Peyer's patch (tissue), 4 donors: Measurements from ENCODE around the gene XKR8. TPM values are rescaled to one million over a fixed set of nuclear protein-coding genes. Genes with fewer than 3 reads are reported as not detected.

ENCODE experiments used
- DNase-seq, 3 donors: peaks; one replicate each; pipeline ENCODE4 v3.0.0-alpha.2; 2017 to 2019
- H3K27ac ChIP-seq, 4 donors: fragments of 200-600 bp; sonication (generic); one replicate each; pipeline ENCODE4 v1.5.1; 2016 to 2019
- H3K27me3 ChIP-seq, 2 donors: fragments of 200-600 bp; sonication (generic); one replicate each; pipeline ENCODE4 v1.5.1; 2019
- H3K36me3 ChIP-seq, 3 donors: fragments of 200-600 bp; sonication (generic); one replicate each; pipeline ENCODE4 v1.5.1; 2016 to 2019
- H3K4me1 ChIP-seq, 4 donors: fragments of 200-600 bp; sonication (generic); one replicate each; pipeline ENCODE4 v1.5.1; 2016 to 2019
- H3K4me3 ChIP-seq, 4 donors: fragments of 200-600 bp; sonication (generic); 1 replicate in 3 of 4; 2 replicates in 1 of 4; pipeline ENCODE4 v1.5.1; 2016 to 2019; ENCODE audit warnings: mild to moderate bottlenecking in 1 of 4
- H3K9me3 ChIP-seq, 4 donors: fragments of 200-600 bp; sonication (generic); one replicate each; pipeline ENCODE4 v1.5.1; 2016 to 2019; ENCODE audit warnings: mild to moderate bottlenecking in 1 of 4
- POLR2A ChIP-seq, 2 donors: fragments of 450-650 bp; IDR thresholded peaks; one replicate each; pipeline ENCODE4 v1.5.1; 2017; ENCODE audit warnings: antibody characterized with exemption in 2 of 2, mild to moderate bottlenecking in 2 of 2, moderate library complexity in 2 of 2
- total RNA-seq, 4 donors: library from RNA; depleted of rRNA; stranded (reverse); fragments of >200 nt; gene quantifications; one replicate each; pipeline ENCODE4 v1.1.0, GENCODE V29; 2016
- TF ChIP-seq, protein P1 (sequence below), 6 experiments: fragments of 450-650 bp in 4 of 6; fragments of 200-600 bp in 2 of 6; sonication (generic) in 1 of 6; IDR thresholded peaks; one replicate each; pipeline ENCODE4 v1.5.1; 2017 to 2019; ENCODE audit warnings: antibody characterized with exemption in 6 of 6, mild to moderate bottlenecking in 3 of 6, moderate library complexity in 1 of 6

XKR8 gene
- total RNA-seq, 4 donors from 2014 or later: 5.8 to 13.9 (median 11.8) TPM

DNA sequence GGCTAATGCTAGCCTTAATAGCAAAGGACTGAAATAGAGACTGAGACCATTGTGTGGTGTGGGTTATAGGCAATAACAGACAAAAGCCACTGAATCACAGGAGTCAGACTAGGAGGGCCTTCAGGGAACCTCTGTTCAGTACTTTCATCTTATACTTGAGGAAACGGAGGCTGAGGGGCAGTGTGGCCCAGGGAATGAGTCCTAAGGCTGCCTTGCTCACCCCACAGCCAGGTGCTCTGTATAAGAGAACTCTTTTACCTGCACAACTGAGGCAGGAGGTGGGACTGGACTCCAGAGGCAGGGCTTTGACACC is 22.3 kb upstream of the XKR8 start:
- Histone ChIP-seq H3K27ac (no peak overlapping the region), H3K4me3 (no peak overlapping the region), H3K36me3 (no peaks in the 10 kb centered on the region), H3K27me3 (no peaks in the 10 kb centered on the region), H3K4me1 (no peaks in the 10 kb centered on the region), H3K9me3 (no peaks in the 10 kb centered on the region)
- no peak for DNase-seq
- no peak for TF ChIP-seq POLR2A (IDR thresholded peaks at IDR 0.05)
- TF ChIP-seq, protein P1, sequence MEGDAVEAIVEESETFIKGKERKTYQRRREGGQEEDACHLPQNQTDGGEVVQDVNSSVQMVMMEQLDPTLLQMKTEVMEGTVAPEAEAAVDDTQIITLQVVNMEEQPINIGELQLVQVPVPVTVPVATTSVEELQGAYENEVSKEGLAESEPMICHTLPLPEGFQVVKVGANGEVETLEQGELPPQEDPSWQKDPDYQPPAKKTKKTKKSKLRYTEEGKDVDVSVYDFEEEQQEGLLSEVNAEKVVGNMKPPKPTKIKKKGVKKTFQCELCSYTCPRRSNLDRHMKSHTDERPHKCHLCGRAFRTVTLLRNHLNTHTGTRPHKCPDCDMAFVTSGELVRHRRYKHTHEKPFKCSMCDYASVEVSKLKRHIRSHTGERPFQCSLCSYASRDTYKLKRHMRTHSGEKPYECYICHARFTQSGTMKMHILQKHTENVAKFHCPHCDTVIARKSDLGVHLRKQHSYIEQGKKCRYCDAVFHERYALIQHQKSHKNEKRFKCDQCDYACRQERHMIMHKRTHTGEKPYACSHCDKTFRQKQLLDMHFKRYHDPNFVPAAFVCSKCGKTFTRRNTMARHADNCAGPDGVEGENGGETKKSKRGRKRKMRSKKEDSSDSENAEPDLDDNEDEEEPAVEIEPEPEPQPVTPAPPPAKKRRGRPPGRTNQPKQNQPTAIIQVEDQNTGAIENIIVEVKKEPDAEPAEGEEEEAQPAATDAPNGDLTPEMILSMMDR (IDR thresholded peaks at IDR 0.05): no peak

DNA sequence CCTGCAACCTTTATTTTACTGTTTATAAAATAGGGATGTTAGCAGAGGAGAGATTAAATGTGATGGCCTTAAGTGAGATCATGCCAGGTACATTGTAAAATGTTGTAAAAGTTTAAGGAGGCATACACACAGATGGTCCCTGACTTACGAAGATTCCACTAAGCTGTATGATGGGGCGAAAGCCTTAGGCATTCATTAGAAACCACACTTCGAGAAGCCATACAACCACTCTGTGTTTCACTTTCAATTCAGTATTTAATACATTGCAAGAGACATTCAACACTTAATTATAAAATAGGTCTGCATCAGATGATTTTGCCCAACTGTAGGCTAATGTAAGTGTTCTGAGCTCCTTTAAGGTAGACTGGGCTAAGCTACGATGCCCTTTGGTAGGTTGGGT is 21.3 kb upstream of the XKR8 start:
- H3K9me3 ChIP-seq: no peaks in the 10 kb centered on the region
- H3K27ac ChIP-seq: no peak overlapping the region
- no peak overlapping the region for H3K4me3 ChIP-seq
- no peak for TF ChIP-seq POLR2A (IDR thresholded peaks at IDR 0.05)
- H3K4me1 ChIP-seq: no peaks in the 10 kb centered on the region
- DNase-seq: no peak
- no peaks in the 10 kb centered on the region for H3K36me3 ChIP-seq
- H3K27me3 ChIP-seq: no peaks in the 10 kb centered on the region

DNA sequence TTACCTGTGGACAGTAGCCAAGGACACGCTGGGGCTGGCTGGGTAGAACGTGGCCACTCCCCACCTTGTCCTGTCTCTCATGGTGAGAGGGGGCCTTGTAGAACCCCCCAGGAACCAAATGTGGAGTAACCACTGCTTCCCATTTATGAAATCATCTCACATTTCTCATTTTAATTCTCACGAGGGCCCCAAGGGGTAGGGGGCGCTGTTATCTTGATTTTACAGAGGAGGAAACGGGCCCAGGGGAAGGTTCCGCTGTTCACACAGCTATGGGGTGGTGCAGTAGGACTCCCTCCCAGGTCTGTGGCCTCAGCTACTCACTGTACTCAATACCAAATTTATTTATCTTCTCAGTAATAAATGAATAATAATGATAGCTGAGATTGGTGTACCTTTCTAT is 19.5 kb upstream of the XKR8 start:
- no peak for TF ChIP-seq POLR2A (IDR thresholded peaks at IDR 0.05)
- TF ChIP-seq, protein P1 (IDR thresholded peaks at IDR 0.05): peak in 5 of 6 experiments; percentile 5 to 31 (median 17)
- no peaks in the 10 kb centered on the region for H3K9me3 ChIP-seq
- H3K4me1 ChIP-seq: no peaks in the 10 kb centered on the region
- H3K27ac ChIP-seq: no peak overlapping the region
- no peaks in the 10 kb centered on the region for H3K36me3 ChIP-seq
- peak in 2 of 3 donors; percentile 74 to 84 for DNase-seq
- no peaks in the 10 kb centered on the region for H3K27me3 ChIP-seq
- H3K4me3 ChIP-seq: no peak overlapping the region

DNA sequence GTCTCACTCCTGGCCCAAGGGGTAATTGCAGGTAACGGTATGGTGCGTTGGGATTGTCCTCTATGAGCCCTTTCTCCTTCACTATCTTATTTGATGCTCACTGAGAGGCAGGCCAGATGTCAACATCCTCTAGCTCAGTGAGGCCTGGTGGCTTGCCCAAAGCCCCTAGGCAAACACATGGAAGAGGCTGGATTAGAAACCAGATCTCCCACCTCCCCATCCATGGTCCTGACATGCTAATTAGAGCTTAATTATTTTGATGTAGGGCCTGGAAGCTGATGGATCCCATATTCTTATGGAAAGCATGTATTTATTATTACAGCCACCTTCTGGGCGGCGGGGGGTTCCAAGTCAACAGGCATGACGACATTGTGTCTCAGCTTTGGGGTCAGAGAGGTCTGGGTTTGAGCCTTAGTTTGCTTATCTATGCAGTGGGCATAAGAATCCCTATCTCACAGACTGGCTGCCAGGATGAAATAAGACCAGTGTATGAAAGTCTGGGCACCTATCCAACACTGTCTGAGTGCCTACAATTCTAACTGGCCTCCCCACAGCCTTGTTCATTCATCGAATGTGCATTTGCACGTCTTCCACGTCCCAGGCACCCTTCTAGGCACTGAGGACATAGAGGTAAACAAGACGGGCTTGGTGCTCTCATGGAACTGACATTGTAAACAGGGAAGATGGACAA is 18.8 kb upstream of the XKR8 start:
- H3K27ac ChIP-seq: no peak overlapping the region
- TF ChIP-seq POLR2A (IDR thresholded peaks at IDR 0.05): no peak
- TF ChIP-seq, protein P1 (IDR thresholded peaks at IDR 0.05): no peak
- DNase-seq: no peak
- H3K4me1 ChIP-seq: no peaks in the 10 kb centered on the region
- no peaks in the 10 kb centered on the region for H3K27me3 ChIP-seq
- H3K36me3 ChIP-seq: no peaks in the 10 kb centered on the region
- H3K4me3 ChIP-seq: no peak overlapping the region
- no peaks in the 10 kb centered on the region for H3K9me3 ChIP-seq

DNA sequence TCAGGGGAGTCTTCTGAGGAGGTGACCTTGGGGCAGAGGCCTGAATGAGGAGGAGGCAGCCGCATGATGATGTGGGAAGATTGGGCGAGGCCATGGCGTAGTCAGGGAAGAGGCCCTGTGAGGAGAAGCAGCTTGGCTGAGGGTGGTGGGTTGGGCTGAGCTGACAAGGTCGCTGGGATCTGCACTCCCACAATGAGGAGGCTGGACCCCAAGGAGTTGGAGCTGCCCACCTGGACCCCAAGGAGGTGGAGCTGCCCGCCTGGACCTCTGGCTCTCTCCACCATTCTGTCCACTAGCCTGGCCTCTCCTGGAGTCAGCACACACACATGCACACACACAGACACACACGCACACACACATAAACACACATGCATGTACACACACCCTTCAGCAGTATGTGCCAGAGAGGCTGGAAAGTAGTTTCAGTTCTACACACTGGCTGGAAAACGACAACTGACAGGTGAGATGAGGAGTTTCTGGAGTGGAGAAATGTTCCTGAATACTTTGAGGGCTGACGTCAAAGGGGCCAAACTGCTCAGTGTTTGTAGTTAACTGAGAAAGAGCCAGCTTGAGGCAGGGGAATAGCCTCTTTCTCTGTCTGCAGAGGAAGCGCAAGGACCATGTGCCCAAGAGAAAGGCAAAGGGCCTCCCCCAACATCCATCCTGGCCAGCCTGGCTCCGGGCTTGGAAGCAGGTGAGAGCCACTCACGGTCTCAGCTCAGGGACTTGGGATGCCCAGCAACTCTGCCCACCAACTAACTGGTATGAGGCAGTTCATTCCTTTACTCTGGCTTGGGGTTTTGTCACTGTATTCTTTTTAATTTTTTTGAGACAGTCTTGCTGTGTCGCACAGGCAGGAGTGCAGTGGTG is 17.9 kb upstream of the XKR8 start:
- TF ChIP-seq, protein P1 (IDR thresholded peaks at IDR 0.05): no peak
- no peak for TF ChIP-seq POLR2A (IDR thresholded peaks at IDR 0.05)
- no peaks in the 10 kb centered on the region for H3K9me3 ChIP-seq
- H3K27ac ChIP-seq: no peak overlapping the region
- no peaks in the 10 kb centered on the region for H3K27me3 ChIP-seq
- no peak overlapping the region for H3K4me3 ChIP-seq
- no peaks in the 10 kb centered on the region for H3K36me3 ChIP-seq
- no peaks in the 10 kb centered on the region for H3K4me1 ChIP-seq
- DNase-seq: no peak

DNA sequence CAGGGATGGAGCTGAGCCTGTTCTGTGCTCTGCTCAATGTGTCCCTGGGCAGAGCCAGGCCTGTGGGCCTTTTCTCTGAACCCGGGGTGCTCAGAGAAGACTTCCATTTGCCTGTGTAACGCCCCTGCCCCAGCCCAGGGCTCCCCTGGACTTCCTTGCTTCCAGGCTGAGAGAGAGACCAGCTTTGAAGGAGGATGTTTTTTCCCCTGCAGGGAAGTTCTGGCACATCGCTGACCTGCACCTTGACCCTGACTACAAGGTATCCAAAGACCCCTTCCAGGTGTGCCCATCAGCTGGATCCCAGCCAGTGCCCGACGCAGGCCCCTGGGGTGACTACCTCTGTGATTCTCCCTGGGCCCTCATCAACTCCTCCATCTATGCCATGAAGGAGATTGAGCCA is 14.8 kb upstream of the XKR8 start:
- DNase-seq: no peak
- TF ChIP-seq POLR2A (IDR thresholded peaks at IDR 0.05): no peak
- TF ChIP-seq, protein P1 (IDR thresholded peaks at IDR 0.05): no peak

More for the DNA sequence above, 14.8 kb upstream of the XKR8 start:
- Histone ChIP-seq H3K4me3 (no peak overlapping the region), H3K36me3 (no peaks in the 10 kb centered on the region), H3K27ac (no peak overlapping the region), H3K9me3 (no peaks in the 10 kb centered on the region), H3K27me3 (no peaks in the 10 kb centered on the region), H3K4me1 (no peaks in the 10 kb centered on the region)
